AG09309 (cell line): ENCODE data around the gene LGR5.
A peak's percentile ranks its signal among the peaks of the same experiment; 100 is the strongest.
"Not testable (repeated sequence)": the region's sequence is repeated elsewhere in the genome, so short reads cannot be mapped to it uniquely, and the experiment has no call there.

ENCODE experiments used
- DNase-seq: peaks from one replicate; pipeline ENCODE4 v3.0.0-alpha.2; 2010; ENCODE audit warnings: low read depth
- H3K4me3 ChIP-seq: 2 replicates; pipeline ENCODE4 v1.5.1; 2011; ENCODE audit warnings: mild to moderate bottlenecking, low read depth, low read length, moderate library complexity; ENCODE audit not compliant: control insufficient read depth
- TF ChIP-seq, protein P1 (sequence below): IDR thresholded peaks from 2 replicates; pipeline ENCODE4 v1.5.1; 2011; ENCODE audit warnings: mild to moderate bottlenecking, low read depth, low read length, inconsistent platforms; ENCODE audit not compliant: insufficient read depth, control insufficient read depth; ENCODE audit errors: missing control alignments

LGR5 gene

DNA sequence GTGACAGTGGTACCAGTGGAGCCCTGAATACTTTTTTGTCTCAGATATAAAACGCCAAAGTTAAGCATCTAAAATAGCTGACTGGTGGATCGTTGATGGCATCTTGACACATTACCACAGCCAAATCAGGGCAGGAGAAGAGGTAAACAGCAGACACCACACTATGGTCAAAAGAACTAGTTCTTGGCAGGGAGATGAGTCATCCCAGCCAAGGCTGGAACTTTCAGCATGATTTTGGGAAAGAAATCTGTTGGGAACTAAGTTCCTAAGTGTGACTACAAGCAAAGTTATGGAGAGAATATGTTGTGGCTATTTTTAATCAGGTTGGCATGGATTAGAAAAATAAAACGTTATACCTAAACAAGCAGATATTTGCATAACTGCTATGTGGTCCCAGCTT, 36.9 kb downstream of the LGR5 start:
- H3K4me3 ChIP-seq = no peak overlapping the region
- TF ChIP-seq, protein P1, sequence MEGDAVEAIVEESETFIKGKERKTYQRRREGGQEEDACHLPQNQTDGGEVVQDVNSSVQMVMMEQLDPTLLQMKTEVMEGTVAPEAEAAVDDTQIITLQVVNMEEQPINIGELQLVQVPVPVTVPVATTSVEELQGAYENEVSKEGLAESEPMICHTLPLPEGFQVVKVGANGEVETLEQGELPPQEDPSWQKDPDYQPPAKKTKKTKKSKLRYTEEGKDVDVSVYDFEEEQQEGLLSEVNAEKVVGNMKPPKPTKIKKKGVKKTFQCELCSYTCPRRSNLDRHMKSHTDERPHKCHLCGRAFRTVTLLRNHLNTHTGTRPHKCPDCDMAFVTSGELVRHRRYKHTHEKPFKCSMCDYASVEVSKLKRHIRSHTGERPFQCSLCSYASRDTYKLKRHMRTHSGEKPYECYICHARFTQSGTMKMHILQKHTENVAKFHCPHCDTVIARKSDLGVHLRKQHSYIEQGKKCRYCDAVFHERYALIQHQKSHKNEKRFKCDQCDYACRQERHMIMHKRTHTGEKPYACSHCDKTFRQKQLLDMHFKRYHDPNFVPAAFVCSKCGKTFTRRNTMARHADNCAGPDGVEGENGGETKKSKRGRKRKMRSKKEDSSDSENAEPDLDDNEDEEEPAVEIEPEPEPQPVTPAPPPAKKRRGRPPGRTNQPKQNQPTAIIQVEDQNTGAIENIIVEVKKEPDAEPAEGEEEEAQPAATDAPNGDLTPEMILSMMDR = no peak
- DNase-seq = peak; percentile 76

DNA sequence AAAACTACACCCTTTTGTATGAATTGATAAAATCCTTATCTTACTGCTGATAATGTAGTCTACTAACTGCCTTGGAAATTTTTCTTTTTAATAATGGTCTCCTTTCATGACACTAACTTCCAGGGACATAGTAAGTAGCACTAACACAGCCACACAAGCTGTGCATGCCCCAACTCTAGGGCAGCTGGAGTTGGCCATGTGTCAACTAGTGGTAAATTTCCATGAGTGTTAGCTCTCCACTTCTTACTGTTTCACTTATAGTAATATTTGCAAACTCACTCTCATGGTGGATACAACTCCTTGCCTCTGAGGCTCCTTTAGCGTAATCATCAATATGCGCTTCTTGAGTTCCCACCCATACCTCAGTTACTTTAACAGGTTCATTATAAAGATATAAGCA, 38.0 kb downstream of the LGR5 start:
- DNase-seq = no peak
- TF ChIP-seq, protein P1 = no peak
- H3K4me3 ChIP-seq = no peak overlapping the region

DNA sequence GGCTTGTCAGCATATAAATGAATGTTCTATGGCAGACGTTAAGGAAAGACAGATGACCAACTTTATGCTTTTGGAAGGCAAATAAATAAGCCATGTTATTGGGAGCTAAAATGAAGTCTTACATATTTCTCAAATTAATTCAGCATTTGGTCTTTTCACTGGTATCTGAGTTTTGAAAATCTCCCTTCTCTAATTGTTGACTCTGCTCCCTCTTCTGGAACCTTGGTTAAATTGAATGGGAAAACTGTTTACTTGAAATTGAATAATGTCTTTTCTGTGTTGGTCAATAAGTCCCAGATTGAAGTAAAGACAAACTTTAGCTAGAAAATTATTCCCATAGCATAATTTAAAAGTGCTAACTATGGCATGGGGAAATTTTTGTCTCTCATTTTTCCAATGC, 38.7 kb downstream of the LGR5 start:
- DNase-seq = no peak
- TF ChIP-seq, protein P1 = peak; percentile 19
- H3K4me3 ChIP-seq = no peak overlapping the region

DNA sequence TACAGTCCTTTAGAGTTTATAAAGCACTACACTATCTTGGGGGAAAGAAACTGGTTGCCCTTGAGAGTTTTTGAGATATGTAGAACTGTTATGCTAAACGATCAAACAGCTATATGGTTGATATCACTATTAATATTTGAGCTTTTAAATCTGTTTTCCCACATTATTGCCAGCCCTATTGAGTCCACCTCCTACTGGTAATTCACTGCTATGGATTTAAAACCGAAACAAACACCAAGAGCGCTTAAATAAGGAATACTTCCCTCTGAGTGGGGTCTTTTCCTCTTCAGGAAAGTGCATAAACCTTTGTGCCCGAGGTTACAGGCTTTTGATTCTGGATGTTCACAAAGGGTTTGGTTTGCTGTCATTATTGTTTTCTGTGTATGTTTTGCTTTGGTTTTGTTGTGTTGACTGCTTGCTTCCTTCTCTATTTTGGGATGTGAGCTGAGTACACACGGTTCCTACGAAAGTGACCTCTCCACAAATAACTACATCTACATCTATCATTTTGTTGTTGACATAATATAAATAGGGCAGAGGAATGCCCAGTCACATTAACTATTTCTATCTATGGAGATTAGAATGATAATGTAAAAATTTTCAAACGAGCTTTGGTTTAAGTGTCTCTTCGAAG, 44.8 kb downstream of the LGR5 start:
- DNase-seq = no peak
- TF ChIP-seq, protein P1 = no peak
- no peak overlapping the region for H3K4me3 ChIP-seq

DNA sequence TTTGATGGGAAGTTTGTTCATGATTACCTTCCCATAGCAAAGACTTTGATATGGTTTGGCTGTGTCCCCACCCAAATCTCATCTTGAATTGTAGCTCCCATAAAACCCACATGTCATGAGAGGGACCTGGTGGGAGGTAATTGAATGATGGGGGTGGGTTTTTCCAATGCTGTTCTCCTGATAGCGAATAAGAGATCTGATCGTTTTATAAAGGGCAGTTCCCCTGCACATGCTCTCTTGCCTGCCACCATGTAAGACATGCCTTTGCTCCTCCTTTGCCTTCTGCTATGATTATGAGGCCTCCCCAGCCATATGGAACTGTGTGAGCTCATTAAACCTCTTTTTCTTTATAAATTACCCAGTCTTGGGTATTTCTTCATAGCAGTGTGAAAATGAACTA, 51.2 kb downstream of the LGR5 start:
- not testable (repeated sequence) for H3K4me3 ChIP-seq, DNase-seq

DNA sequence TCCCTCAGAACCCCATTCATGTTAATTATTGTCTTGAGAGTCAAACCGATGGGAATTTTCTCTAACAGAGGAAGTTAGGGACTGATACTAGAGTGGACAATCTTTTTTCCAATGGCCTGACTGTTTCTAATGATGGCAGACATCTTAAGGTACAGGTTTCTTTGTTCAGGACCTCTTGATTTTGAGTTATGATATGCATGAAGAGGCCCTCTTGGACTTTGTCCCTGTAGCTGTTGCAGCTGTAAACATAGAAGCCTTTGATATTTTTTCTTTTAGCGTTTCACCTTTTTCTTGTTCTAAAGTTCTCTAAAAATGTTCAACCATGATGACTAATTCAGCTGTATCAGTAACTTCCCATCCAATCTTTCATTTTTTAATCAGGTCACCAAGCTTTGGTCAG, 53.0 kb downstream of the LGR5 start:
- no peak for DNase-seq
- TF ChIP-seq, protein P1 = no peak

DNA sequence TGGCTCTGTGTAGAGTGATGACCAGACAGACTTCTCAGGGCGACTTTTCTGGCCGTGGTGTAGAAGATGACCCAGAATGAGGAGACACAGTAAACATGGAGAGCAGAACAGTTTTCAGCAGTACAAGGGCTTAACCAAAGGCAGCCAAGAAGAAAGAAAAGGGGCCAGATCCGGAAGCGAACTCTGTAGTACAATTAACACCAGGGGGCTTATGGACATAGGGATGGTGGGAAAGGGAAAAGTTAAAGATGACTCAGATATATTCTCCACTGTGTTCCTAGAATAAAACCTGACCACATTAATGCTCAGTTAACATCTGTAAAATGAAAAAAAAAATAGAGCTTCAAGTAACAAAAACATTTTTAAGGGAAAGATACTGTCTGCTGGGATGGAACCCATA, 60.2 kb downstream of the LGR5 start:
- TF ChIP-seq, protein P1 = no peak
- H3K4me3 ChIP-seq = no peak overlapping the region
- DNase-seq = no peak

More for the DNA sequence above, 53.0 kb downstream of the LGR5 start:
- no peak overlapping the region for H3K4me3 ChIP-seq
